MG63 (cell line): ENCODE data around the gene TNFRSF12A. TPM values are rescaled to one million over a fixed set of nuclear protein-coding genes. Genes with fewer than 3 reads are reported as not detected.

Experiments used
- DNase-seq: peaks from one replicate; pipeline ENCODE4 v3.0.0-alpha.2; 2020
- H3K27me3 ChIP-seq: fragments of 250-450 bp; sonication (Bioruptor Pico); 2 replicates; pipeline ENCODE4 v1.5.1; 2020; ENCODE audit warnings: mild to moderate bottlenecking, moderate library complexity
- H3K36me3 ChIP-seq: fragments of 250-450 bp; sonication (Bioruptor Pico); 2 replicates; pipeline ENCODE4 v1.5.1; 2020; ENCODE audit warnings: mild to moderate bottlenecking, moderate library complexity
- H3K4me3 ChIP-seq: fragments of 250-450 bp; sonication (Bioruptor Pico); 2 replicates; pipeline ENCODE4 v1.5.1; 2020; ENCODE audit warnings: mild to moderate bottlenecking, moderate library complexity
- H3K9me3 ChIP-seq: fragments of 250-450 bp; sonication (Bioruptor Pico); 2 replicates; pipeline ENCODE4 v1.5.1; 2020; ENCODE audit warnings: mild to moderate bottlenecking, moderate library complexity
- total RNA-seq: library from RNA; depleted of rRNA; stranded (reverse); fragments of >200 nt; shearing (Covaris generic); gene quantifications from 2 replicates; pipeline ENCODE4 v1.2.3, GENCODE V29; 2014; ENCODE audit warnings: low replicate concordance

The TNFRSF12A gene
- total RNA-seq, 1 experiment from 2014 or later = 541 TPM

- Histone ChIP-seq H3K4me3 (peak overlapping the region; percentile 99), H3K36me3 (peaks cover 23% of the 10 kb centered on the region), H3K27me3 (no peaks in the 10 kb centered on the region), H3K9me3 (no peaks in the 10 kb centered on the region)
- DNase-seq = no peak
Measured at GRCh38 chr16:3019594-3020246, 448 bp upstream of the TNFRSF12A start.

GRCh38 chr16:3020604-3021448 lies 658 bp downstream of the TNFRSF12A start:
- peak; percentile 98 for DNase-seq
- Histone ChIP-seq H3K36me3 (peaks cover 31% of the 10 kb centered on the region), H3K9me3 (no peaks in the 10 kb centered on the region), H3K4me3 (peak overlapping the region; percentile 99), H3K27me3 (no peaks in the 10 kb centered on the region)

GRCh38 chr16:3021449-3022207 lies 1.5 kb downstream of the TNFRSF12A start:
- Histone ChIP-seq H3K9me3 (no peaks in the 10 kb centered on the region), H3K36me3 (peaks cover 39% of the 10 kb centered on the region), H3K4me3 (peak overlapping the region; percentile 99), H3K27me3 (no peaks in the 10 kb centered on the region)
- peak; percentile 100 for DNase-seq

- Histone ChIP-seq H3K27me3 (no peaks in the 10 kb centered on the region), H3K9me3 (no peaks in the 10 kb centered on the region), H3K36me3 (peaks cover 45% of the 10 kb centered on the region), H3K4me3 (peak overlapping the region; percentile 99)
- peak; percentile 95 for DNase-seq
Measured at GRCh38 chr16:3022208-3022683, 2.1 kb downstream of the TNFRSF12A start.

- peak overlapping the region; percentile 99 for H3K4me3 ChIP-seq
- peak; percentile 90 for DNase-seq
- no peaks in the 10 kb centered on the region for H3K9me3 ChIP-seq
- H3K27me3 ChIP-seq = no peaks in the 10 kb centered on the region
- H3K36me3 ChIP-seq = peaks cover 47% of the 10 kb centered on the region
Measured at GRCh38 chr16:3022684-3023414, 2.7 kb downstream of the TNFRSF12A start.

- peak; percentile 99 for DNase-seq
- H3K36me3 ChIP-seq = peaks cover 48% of the 10 kb centered on the region
- H3K9me3 ChIP-seq = no peaks in the 10 kb centered on the region
Measured at GRCh38 chr16:3023415-3023668, 3.2 kb downstream of the TNFRSF12A start.

GRCh38 chr16:3023669-3024478 lies 3.7 kb downstream of the TNFRSF12A start, which contains the start of the genes HCFC1R1 and THOC6:
HCFC1R1 (minus strand) TSS chr16:3023942; CDS start chr16:3023941, 1 bp downstream.
THOC6 (plus strand) TSS chr16:3024035; CDS start chr16:3024327, 292 bp downstream.
- Histone ChIP-seq H3K9me3 (no peaks in the 10 kb centered on the region), H3K36me3 (peaks cover 48% of the 10 kb centered on the region), H3K27me3 (no peaks in the 10 kb centered on the region), H3K4me3 (peak within 1 kb of the TSS; percentile 99)
- DNase-seq = peak; percentile 99

More at GRCh38 chr16:3023415-3023668, 3.2 kb downstream of the TNFRSF12A start:
- no peaks in the 10 kb centered on the region for H3K27me3 ChIP-seq
- H3K4me3 ChIP-seq = peak overlapping the region; percentile 99

- H3K36me3 ChIP-seq = peaks cover 47% of the 10 kb centered on the region
- no peaks in the 10 kb centered on the region for H3K27me3 ChIP-seq
- no peak for DNase-seq
- H3K4me3 ChIP-seq = no peak overlapping the region
- H3K9me3 ChIP-seq = no peaks in the 10 kb centered on the region
Measured at GRCh38 chr16:3025032-3026002, 5.1 kb downstream of the TNFRSF12A start.

GRCh38 chr16:3026003-3026378 lies 5.8 kb downstream of the TNFRSF12A start:
- H3K27me3 ChIP-seq = no peaks in the 10 kb centered on the region
- no peak overlapping the region for H3K4me3 ChIP-seq
- peaks cover 43% of the 10 kb centered on the region for H3K36me3 ChIP-seq
- no peak for DNase-seq
- no peaks in the 10 kb centered on the region for H3K9me3 ChIP-seq

GRCh38 chr16:3026609-3027488 lies 6.7 kb downstream of the TNFRSF12A start:
- Histone ChIP-seq H3K9me3 (no peaks in the 10 kb centered on the region), H3K4me3 (no peak overlapping the region), H3K27me3 (peaks cover 1% of the 10 kb centered on the region; the same call in 1 of the 2 replicates), H3K36me3 (peaks cover 35% of the 10 kb centered on the region)
- DNase-seq = no peak

- Histone ChIP-seq H3K4me3 (no peak overlapping the region), H3K27me3 (peaks cover 7% of the 10 kb centered on the region), H3K36me3 (peaks cover 30% of the 10 kb centered on the region), H3K9me3 (no peaks in the 10 kb centered on the region)
- no peak for DNase-seq
Measured at GRCh38 chr16:3027489-3027795, 7.3 kb downstream of the TNFRSF12A start.

GRCh38 chr16:3027983-3028715 lies 8.0 kb downstream of the TNFRSF12A start:
- Histone ChIP-seq H3K27me3 (peaks cover 14% of the 10 kb centered on the region), H3K9me3 (no peaks in the 10 kb centered on the region), H3K4me3 (no peak overlapping the region), H3K36me3 (peaks cover 24% of the 10 kb centered on the region)
- DNase-seq = peak; percentile 39

- peaks cover 24% of the 10 kb centered on the region for H3K36me3 ChIP-seq
- no peak for DNase-seq
- H3K9me3 ChIP-seq = no peaks in the 10 kb centered on the region
- no peak overlapping the region for H3K4me3 ChIP-seq
- H3K27me3 ChIP-seq = peaks cover 20% of the 10 kb centered on the region
Measured at GRCh38 chr16:3028716-3029319, 8.7 kb downstream of the TNFRSF12A start.
